Upper lobe of right lung (tissue), 1 donor: Measurements from ENCODE around the gene ZNF311. TPM values are rescaled to one million over a fixed set of nuclear protein-coding genes. Genes with fewer than 3 reads are reported as not detected.

ENCODE experiments used
- ATAC-seq: fragments of 200-7000 bp; cut with Tn5 transposase; one replicate; pipeline ENCODE4 v1.9.1; 2020; ENCODE audit warnings: mild to moderate bottlenecking, moderate library complexity
- DNase-seq: peaks from one replicate; pipeline ENCODE4 v3.0.0-alpha.2; 2020
- H3K27ac ChIP-seq: fragments of 200-600 bp; one replicate; pipeline ENCODE4 v1.8.0; 2022
- H3K27me3 ChIP-seq: fragments of 200-600 bp; one replicate; pipeline ENCODE4 v1.8.0; 2022; ENCODE audit warnings: mild to moderate bottlenecking
- H3K36me3 ChIP-seq: fragments of 200-600 bp; one replicate; pipeline ENCODE4 v1.8.0; 2022
- H3K4me1 ChIP-seq: fragments of 200-600 bp; one replicate; pipeline ENCODE4 v1.8.0; 2022
- H3K4me3 ChIP-seq: fragments of 200-600 bp; one replicate; pipeline ENCODE4 v1.8.0; 2022; ENCODE audit warnings: mild to moderate bottlenecking
- H3K9me3 ChIP-seq: fragments of 200-600 bp; one replicate; pipeline ENCODE4 v1.8.0; 2022
- CTCF ChIP-seq: fragments of 200-600 bp; IDR thresholded peaks from one replicate; pipeline ENCODE4 v1.8.0; 2022; ENCODE audit warnings: antibody characterized with exemption
- intact Hi-C: fragments of 100-400 bp; cut with DNase I; formaldehyde crosslinking; loops from one replicate; pipeline ENCODE4 v1.11.0; 2022
- total RNA-seq: library from RNA; stranded (reverse); fragmentation: NEBNext Ultra II Directional; extraction: Animal tissue kit (Norgen Biotek cat#: 25700); gene quantifications from one replicate; pipeline ENCODE4 v1.2.1, GENCODE V29; 2021
- donor health status: DM: no; HTN: yes; CAD: no; lungs with severe emphysema.

ZNF311 gene
- total RNA-seq, 1 donor from 2014 or later: 1.8 TPM

GRCh38 chr6:28982476-28983266, 22.4 kb downstream of the ZNF311 start:
- Histone ChIP-seq H3K4me1 (no peaks in the 10 kb centered on the region), H3K36me3 (no peaks in the 10 kb centered on the region), H3K9me3 (no peaks in the 10 kb centered on the region), H3K4me3 (peak overlapping the region; percentile 83), H3K27me3 (peaks cover 5% of the 10 kb centered on the region), H3K27ac (peak overlapping the region; percentile 73)
- DNase-seq (no peak), ATAC-seq (peak; percentile 10)
- no peak for TF ChIP-seq CTCF
- intact Hi-C loops: no loop called here

- peak overlapping the region; percentile 83 for H3K4me3 ChIP-seq
- peak overlapping the region; percentile 73 for H3K27ac ChIP-seq
- no peaks in the 10 kb centered on the region for H3K4me1 ChIP-seq
- intact Hi-C loops: no loop called here
- no peaks in the 10 kb centered on the region for H3K9me3 ChIP-seq
- no peaks in the 10 kb centered on the region for H3K36me3 ChIP-seq
- peaks cover 10% of the 10 kb centered on the region for H3K27me3 ChIP-seq
- DNase-seq: peak; percentile 84
- peak; percentile 81 for ATAC-seq
- no peak for TF ChIP-seq CTCF
Measured at GRCh38 chr6:28981833-28982475, 23.2 kb downstream of the ZNF311 start.

GRCh38 chr6:28981431-28981832, 23.7 kb downstream of the ZNF311 start:
- intact Hi-C loops: no loop called here
- peak overlapping the region; percentile 73 for H3K27ac ChIP-seq
- peak; percentile 2 for ATAC-seq
- no peaks in the 10 kb centered on the region for H3K9me3 ChIP-seq
- no peaks in the 10 kb centered on the region for H3K36me3 ChIP-seq
- no peak for DNase-seq
- peaks cover 10% of the 10 kb centered on the region for H3K27me3 ChIP-seq
- no peaks in the 10 kb centered on the region for H3K4me1 ChIP-seq
- peak overlapping the region; percentile 83 for H3K4me3 ChIP-seq
- no peak for TF ChIP-seq CTCF

- Histone ChIP-seq H3K4me3 (peak overlapping the region; percentile 83), H3K9me3 (no peaks in the 10 kb centered on the region), H3K36me3 (no peaks in the 10 kb centered on the region), H3K27me3 (peaks cover 10% of the 10 kb centered on the region), H3K27ac (no peak overlapping the region), H3K4me1 (no peaks in the 10 kb centered on the region)
- no peak for DNase-seq
- ATAC-seq: peak; percentile 8
- intact Hi-C loops: no loop called here
- TF ChIP-seq CTCF: peak; percentile 28
Measured at GRCh38 chr6:28980852-28981430, 24.2 kb downstream of the ZNF311 start.

GRCh38 chr6:28980137-28980851, 24.8 kb downstream of the ZNF311 start:
- DNase-seq (no peak), ATAC-seq (no peak)
- no peaks in the 10 kb centered on the region for H3K36me3 ChIP-seq
- no peak for TF ChIP-seq CTCF
- intact Hi-C loops: no loop called here
- H3K27me3 ChIP-seq: peaks cover 10% of the 10 kb centered on the region
- H3K27ac ChIP-seq: no peak overlapping the region
- peak overlapping the region; percentile 83 for H3K4me3 ChIP-seq
- H3K4me1 ChIP-seq: no peaks in the 10 kb centered on the region
- no peaks in the 10 kb centered on the region for H3K9me3 ChIP-seq
